ENCODE results near the gene ANKDD1A. TPM values are rescaled to one million over a fixed set of nuclear protein-coding genes. Genes with fewer than 3 reads are reported as not detected.
A peak's percentile ranks its signal among the peaks of the same experiment; 100 is the strongest.

ANKDD1A gene
- total RNA-seq, 1 donor from 2014 or later, result 1.1 TPM

DNA sequence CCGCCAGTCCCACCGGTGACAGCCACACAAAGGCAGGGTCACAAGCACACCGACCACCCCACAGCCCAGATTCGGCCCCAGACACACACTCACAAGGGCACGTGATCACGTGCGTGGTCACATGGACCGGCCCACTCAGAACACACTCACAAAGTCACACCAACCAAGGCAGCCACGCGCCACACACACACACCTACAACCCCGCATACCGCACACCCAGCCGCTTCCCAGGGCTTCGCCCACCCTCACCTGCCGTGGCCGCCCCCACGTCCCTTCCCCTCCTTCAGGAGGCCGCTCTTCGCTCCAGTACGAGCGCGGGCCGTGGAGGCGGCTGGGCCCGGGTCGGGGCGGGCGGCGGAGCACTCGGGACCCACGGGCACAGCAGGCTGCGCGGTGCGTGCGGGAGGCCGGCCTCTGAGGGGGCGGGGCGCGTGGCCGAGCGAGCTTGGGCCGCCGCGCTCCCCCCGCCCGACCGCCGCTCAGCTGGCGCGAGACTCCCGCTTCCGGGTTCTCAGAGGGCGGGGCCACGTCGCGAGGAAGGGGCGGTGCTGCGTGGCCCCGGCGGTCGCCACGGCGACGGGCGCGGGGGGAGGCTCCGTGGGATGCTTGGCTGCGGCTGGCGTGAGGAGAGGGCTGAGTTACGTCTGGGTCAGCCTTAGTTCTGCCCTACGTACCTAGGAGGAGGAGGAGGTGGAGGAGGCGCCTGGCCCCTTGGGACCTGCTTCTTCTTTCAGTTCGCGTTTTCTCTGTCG, 77.9 kb downstream of the ANKDD1A start, which contains the start of gene SPG21:
Gene SPG21 (minus strand): TSS at position 499 of the 752 bp plus-strand sequence. CDS start 6,345 bp downstream, outside the sequence.
- intact Hi-C loops (cut with DNase I), result loop anchor here (10.0 kb wide), 1 partner anchor 135 kb away; no protein-coding TSS in a partner anchor
- ATAC-seq (peak; percentile 96), DNase-seq (ENCODE audit: missing footprints) (peak; percentile 97)

DNA sequence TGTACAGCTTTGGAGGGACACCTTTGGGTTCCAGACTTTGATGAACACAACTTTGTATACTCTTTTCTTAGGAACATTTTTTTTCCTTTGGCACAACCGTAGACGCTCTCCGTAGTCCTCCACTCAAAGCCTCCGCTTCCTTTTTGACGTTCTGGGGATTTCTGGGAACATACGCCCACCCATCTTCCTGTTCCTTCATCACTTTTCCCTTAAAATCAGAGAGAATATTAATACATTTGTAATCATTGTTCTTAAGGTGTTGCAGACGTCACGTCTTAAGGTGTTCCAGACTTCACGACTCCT, 78.4 kb downstream of the ANKDD1A start:
- intact Hi-C loops (cut with DNase I), result no loop called here
- DNase-seq (ENCODE audit: missing footprints), result no peak
- ATAC-seq, result peak; percentile 20

DNA sequence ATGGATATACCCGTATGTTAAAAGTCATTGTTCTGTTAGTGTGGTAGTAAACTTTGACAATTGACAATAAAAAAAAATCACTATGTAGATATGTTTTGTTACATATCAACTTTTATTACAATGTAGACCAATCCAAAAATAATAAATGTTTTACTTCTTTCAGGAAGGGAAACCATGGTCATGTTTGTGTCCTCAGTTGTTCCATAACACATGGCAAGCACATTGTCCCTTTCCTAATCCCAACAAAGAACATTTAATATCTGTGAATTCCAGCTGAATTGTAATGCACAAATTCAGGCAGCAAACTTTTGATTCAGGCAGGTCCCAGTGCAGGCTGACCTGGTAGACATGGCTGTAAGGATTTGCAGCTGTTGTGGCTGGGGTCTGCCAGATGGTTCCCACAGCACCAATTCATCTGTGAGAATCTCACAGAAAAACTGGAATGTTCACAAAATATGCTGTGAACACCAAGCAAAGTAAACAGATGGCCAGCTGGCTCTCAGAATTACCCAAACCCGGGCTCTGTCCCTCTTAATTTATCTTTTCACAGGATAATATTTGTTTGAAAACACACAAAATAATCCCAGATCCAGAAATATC, 79.9 kb downstream of the ANKDD1A start:
- no peak for DNase-seq (ENCODE audit: missing footprints)
- intact Hi-C loops (cut with DNase I), result no loop called here

DNA sequence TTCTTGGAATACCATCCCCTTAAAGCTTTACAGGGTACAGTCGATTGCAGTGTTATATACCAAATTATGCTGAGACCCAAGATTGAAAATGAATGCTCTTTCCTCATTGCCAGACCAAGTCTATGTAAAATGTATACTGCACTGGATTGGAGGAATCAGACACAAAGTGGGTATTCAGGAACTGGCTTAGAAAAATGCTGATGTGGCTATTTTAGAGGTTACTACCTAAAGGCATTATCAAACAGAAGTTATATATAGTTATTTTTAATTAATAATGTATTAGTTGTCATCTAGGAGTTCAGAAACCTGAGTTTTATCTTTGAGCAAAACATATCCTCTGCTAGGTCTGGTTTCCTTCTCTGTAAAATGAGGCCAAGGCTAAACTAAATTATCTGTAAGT, 81.6 kb downstream of the ANKDD1A start:
- ATAC-seq, result no peak
- no peak for DNase-seq (ENCODE audit: missing footprints)
- intact Hi-C loops (cut with DNase I), result no loop called here

More for the DNA sequence above, 79.9 kb downstream of the ANKDD1A start:
- no peak for ATAC-seq

DNA sequence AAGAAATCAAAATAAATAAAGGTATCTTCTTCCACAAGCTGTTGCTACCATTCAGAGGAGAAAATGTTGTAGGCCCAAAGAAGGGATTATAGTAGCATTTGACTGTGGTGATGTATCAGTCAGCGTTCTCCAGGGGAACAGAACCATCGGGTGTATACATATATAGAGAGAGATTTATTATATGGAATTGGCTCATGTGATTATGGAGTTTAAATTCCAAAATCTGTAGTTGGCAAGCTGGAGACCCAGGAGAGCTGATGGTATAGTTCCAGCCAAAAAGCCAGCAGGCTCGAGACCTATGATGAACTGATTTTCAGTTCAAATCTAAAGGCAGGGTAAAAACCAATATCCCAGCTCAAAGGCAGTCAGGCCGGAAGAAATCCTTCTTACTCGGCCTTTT, 85.4 kb downstream of the ANKDD1A start:
- ATAC-seq, result no peak
- DNase-seq (ENCODE audit: missing footprints), result no peak
- intact Hi-C loops (cut with DNase I), result no loop called here

DNA sequence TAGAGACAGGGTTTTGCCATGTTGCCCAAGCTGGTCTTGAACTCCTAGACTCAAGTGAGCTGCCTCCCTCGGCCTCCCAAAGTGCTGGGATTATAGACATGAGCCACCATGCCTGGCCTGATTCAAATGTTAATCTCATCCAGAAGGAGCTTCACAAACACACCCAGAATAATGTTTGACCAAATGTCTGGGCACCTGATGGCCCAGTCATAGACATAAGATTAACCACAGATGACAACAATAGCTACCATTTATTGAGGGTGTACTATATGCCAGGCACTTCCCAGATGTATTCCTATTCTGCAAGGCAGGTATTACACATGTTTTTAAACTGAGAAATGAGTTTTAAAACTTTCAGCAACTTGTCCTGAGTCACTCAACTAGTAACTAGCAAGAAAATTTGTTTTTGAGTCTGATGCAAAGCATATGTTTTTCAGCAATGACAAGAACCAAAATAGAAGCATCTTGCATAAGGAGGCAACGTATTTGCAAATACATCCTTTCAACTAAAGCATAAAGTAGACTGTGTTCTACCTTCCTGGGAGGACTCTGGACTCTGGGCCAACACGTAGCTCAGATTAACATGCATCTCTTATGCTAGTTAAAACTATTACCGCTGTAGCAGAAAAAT, 86.2 kb downstream of the ANKDD1A start:
- ATAC-seq, result no peak
- intact Hi-C loops (cut with DNase I), result no loop called here
- no peak for DNase-seq (ENCODE audit: missing footprints)

DNA sequence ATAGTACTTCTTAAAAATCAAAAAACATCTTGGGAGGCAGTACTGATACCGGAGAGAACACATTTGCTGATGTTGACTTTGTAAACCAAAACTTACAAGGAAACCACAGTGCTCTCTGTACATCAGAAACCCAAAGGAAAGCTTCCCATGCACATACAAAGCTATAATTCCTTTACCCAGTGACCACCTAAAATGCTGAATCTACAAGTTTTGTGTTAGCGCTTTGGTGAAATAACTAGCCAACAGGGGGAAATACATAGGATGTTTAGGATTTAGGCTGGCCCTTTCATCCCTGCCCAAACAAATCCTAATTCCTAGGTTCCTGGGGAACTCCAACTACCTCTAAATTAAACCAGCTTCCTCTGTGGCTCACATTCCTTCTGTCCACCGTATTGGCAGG, 93.3 kb downstream of the ANKDD1A start:
- no peak for ATAC-seq

DNA sequence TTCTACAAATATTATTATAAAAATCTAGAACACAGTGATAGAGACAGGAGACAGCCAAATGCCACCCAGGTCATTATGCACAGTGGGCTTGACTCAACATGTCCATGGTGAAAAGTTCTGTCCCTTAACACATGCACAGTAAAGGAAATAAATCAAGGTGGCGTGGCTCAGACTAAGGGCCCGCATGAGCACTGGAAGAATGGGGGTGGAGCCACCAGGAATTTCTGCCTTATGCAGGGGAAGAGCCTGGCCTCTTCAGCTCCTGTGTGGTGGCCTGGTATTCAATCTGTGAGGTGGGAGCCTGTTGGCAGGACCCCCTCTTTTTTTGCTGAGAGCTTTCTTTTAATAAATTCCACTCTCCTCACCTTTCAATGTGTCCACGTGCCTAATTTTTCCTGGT, 95.2 kb downstream of the ANKDD1A start:
- intact Hi-C loops (cut with DNase I), result no loop called here
- ATAC-seq (no peak), DNase-seq (ENCODE audit: missing footprints) (no peak)

More for the DNA sequence above, 93.3 kb downstream of the ANKDD1A start:
- DNase-seq (ENCODE audit: missing footprints), result no peak
- intact Hi-C loops (cut with DNase I), result no loop called here

Other genes with a start within 250 kb of the ANKDD1A start
- gene RBPMS2, start 136.3 kb upstream of the ANKDD1A start, total RNA-seq, result 255 TPM
- 0.73 TPM for gene PIF1, start 86.3 kb upstream of the ANKDD1A start, total RNA-seq
- 10.4 TPM for gene PLEKHO2, start 70.0 kb upstream of the ANKDD1A start, total RNA-seq
- gene SPG21, start 78.0 kb downstream of the ANKDD1A start, total RNA-seq, result 45.3 TPM
- gene MTFMT, start 117.7 kb downstream of the ANKDD1A start, total RNA-seq, result 18.7 TPM
- gene SLC51B, start 133.5 kb downstream of the ANKDD1A start, total RNA-seq, result not detected
- 23.3 TPM for gene RASL12, start 156.1 kb downstream of the ANKDD1A start, total RNA-seq
- gene KBTBD13, start 164.8 kb downstream of the ANKDD1A start, total RNA-seq, result 8.4 TPM
- 1.5 TPM for gene UBAP1L, start 203.3 kb downstream of the ANKDD1A start, total RNA-seq
- gene PDCD7, start 221.9 kb downstream of the ANKDD1A start, total RNA-seq, result 17.9 TPM

Measured in Right ventricle myocardium inferior (tissue), 1 donor.